Activated naive CD8-positive, alpha-beta T cell treated with anti-CD3 and anti-CD28 coated beads for 36 hours (primary cell): ENCODE results near the gene SLC16A10. TPM values are rescaled to one million over a fixed set of nuclear protein-coding genes. Genes with fewer than 3 reads are reported as not detected.

Source experiments
- DNase-seq: peaks from one replicate; pipeline ENCODE4 v3.0.0; 2021
- H3K27ac Mint-ChIP-seq: one replicate; pipeline ENCODE4 v1.8.0; 2022; ENCODE audit warnings: mild to moderate bottlenecking, moderate library complexity, mixed read lengths
- H3K27me3 Mint-ChIP-seq: one replicate; pipeline ENCODE4 v1.8.0; 2022; ENCODE audit warnings: mild to moderate bottlenecking, mixed read lengths
- H3K36me3 Mint-ChIP-seq: one replicate; pipeline ENCODE4 v1.8.0; 2021; ENCODE audit warnings: mild to moderate bottlenecking, mixed read lengths
- H3K4me1 Mint-ChIP-seq: one replicate; pipeline ENCODE4 v1.8.0; 2021; ENCODE audit warnings: mixed read lengths
- H3K4me3 Mint-ChIP-seq: one replicate; pipeline ENCODE4 v1.8.0; 2022; ENCODE audit warnings: mild to moderate bottlenecking, moderate library complexity, mixed read lengths
- H3K9me3 Mint-ChIP-seq: one replicate; pipeline ENCODE4 v1.8.0; 2022; ENCODE audit warnings: mixed read lengths
- total RNA-seq, 2 experiments: library from RNA; stranded (reverse); gene quantifications; one replicate each; pipeline ENCODE4 v1.2.3, GENCODE V29; 2021

SLC16A10 gene
- total RNA-seq, 2 experiments from 2014 or later = 12.0 to 13.4 TPM

DNA sequence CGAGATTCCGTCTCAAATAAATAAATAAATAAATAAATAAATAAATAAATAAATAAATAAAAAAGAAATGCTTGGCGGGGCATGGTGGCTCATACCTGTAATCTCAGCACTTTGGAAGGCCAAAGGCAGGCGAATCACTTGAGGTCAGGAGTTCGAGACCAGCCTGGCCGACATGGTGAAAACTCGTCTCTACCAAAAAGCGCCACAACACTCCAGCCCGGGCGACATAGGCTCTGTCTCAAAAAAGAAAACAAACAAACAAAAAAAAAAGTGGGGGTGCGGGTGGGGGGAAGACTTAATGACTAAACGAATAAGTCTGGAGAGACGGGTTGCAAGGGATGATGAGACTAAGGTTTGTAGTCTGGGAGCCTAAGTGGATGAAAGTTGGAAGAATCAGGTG, 170.7 kb downstream of the SLC16A10 start:
- DNase-seq = no peak
- H3K4me3 Mint-ChIP-seq = no peak overlapping the region

GRCh38 chr6:111258615-111259088, 171.3 kb downstream of the SLC16A10 start:
- H3K9me3 Mint-ChIP-seq = no peaks in the 10 kb centered on the region
- no peaks in the 10 kb centered on the region for H3K27me3 Mint-ChIP-seq
- peak overlapping the region; percentile 70 for H3K27ac Mint-ChIP-seq
- DNase-seq = no peak
- H3K36me3 Mint-ChIP-seq = peaks cover 6% of the 10 kb centered on the region
- peaks cover 30% of the 10 kb centered on the region for H3K4me1 Mint-ChIP-seq
- peak overlapping the region; percentile 82 for H3K4me3 Mint-ChIP-seq

More for the DNA sequence above, 170.7 kb downstream of the SLC16A10 start:
- H3K9me3 Mint-ChIP-seq = no peaks in the 10 kb centered on the region
- no peak overlapping the region for H3K27ac Mint-ChIP-seq
- H3K27me3 Mint-ChIP-seq = no peaks in the 10 kb centered on the region
- H3K4me1 Mint-ChIP-seq = peaks cover 29% of the 10 kb centered on the region
- peaks cover 5% of the 10 kb centered on the region for H3K36me3 Mint-ChIP-seq

DNA sequence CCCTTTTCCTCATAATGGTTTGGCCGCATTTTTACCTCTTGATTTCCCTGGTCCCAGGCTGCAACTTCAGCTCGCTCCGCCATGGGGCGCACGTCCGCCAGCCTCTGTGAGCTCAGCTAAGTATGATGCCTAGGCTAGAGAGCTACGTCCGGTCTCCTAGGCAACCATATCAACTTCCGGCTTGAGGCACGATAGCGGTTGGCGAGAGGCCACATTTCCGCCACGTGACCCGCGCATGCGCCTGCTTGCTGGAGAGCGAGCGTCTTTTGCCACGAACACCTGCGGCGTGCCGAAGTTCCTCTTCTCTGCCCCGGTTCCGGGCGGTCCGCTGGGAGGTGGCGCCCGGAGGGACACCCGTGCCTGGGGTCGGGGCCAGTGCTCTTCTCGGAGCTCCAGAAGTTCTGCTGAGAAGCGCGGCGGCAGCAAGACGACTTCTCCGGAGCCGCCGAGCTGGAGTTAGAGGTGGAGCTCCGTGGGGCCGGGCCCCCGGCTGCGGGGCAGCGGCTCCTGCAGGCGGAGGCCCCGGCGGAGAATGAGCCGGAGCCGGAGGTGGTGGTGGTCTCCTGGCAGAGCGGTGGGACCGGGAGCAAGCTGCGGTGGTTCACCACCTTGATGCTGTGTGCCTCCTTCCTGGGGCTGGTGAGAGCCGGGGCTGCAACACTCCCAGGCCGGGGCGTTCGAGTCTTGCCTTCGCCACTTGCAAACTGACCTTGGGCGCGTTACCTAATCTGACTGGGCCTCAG, 172.0 kb downstream of the SLC16A10 start:
- Mint-ChIP-seq H3K36me3 (peaks cover 12% of the 10 kb centered on the region), H3K4me1 (peaks cover 35% of the 10 kb centered on the region), H3K4me3 (peak overlapping the region; percentile 82), H3K27me3 (no peaks in the 10 kb centered on the region), H3K9me3 (no peaks in the 10 kb centered on the region), H3K27ac (peak overlapping the region; percentile 70)
- peak; percentile 97 for DNase-seq

GRCh38 chr6:111260570-111261298, 173.4 kb downstream of the SLC16A10 start:
- Mint-ChIP-seq H3K27me3 (no peaks in the 10 kb centered on the region), H3K4me1 (peaks cover 35% of the 10 kb centered on the region), H3K4me3 (peak overlapping the region; percentile 82), H3K36me3 (peaks cover 15% of the 10 kb centered on the region), H3K9me3 (no peaks in the 10 kb centered on the region), H3K27ac (peak overlapping the region; percentile 70)
- DNase-seq = no peak

- H3K4me1 Mint-ChIP-seq = peaks cover 43% of the 10 kb centered on the region
- peak; percentile 7 for DNase-seq
Observed at GRCh38 chr6:111263837-111264236, 176.5 kb downstream of the SLC16A10 start.

DNA sequence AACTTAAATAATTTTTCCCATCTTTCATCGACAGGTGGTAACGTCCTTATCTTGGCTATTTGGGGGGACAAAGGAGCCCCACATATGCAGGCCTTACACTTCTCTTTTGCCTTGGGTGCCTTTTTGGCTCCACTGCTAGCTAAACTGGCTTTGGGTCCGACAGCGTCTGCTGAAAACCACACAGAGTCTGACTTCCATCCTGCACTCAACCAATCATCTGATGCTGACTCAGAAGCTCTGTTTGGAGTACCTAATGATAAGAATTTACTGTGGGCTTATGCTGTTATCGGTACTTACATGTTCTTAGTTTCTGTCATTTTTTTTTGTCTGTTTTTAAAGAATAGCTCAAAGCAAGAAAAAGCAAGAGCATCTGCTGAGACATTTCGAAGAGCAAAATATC, 178.5 kb downstream of the SLC16A10 start:
- Mint-ChIP-seq H3K27me3 (no peaks in the 10 kb centered on the region), H3K36me3 (peaks cover 60% of the 10 kb centered on the region), H3K4me3 (no peak overlapping the region), H3K9me3 (peaks cover 1% of the 10 kb centered on the region), H3K27ac (no peak overlapping the region), H3K4me1 (peaks cover 34% of the 10 kb centered on the region)
- no peak for DNase-seq

More at GRCh38 chr6:111263837-111264236, 176.5 kb downstream of the SLC16A10 start:
- H3K36me3 Mint-ChIP-seq = peaks cover 42% of the 10 kb centered on the region
- no peak overlapping the region for H3K27ac Mint-ChIP-seq
- H3K9me3 Mint-ChIP-seq = no peaks in the 10 kb centered on the region
- no peaks in the 10 kb centered on the region for H3K27me3 Mint-ChIP-seq
- no peak overlapping the region for H3K4me3 Mint-ChIP-seq

DNA sequence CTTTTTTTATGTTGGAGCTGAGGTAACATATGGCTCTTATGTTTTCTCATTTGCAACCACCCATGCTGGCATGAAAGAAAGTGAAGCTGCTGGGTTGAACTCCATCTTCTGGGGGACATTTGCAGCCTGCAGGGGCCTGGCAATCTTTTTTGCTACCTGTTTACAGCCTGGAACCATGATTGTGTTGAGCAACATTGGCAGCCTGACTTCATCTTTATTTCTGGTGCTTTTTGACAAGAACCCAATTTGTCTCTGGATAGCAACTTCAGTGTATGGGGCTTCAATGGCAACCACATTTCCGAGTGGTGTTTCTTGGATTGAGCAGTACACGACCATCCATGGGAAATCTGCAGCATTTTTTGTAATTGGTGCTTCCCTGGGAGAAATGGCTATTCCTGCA, 179.0 kb downstream of the SLC16A10 start:
- H3K27me3 Mint-ChIP-seq = no peaks in the 10 kb centered on the region
- no peak for DNase-seq
- no peak overlapping the region for H3K27ac Mint-ChIP-seq
- peaks cover 29% of the 10 kb centered on the region for H3K4me1 Mint-ChIP-seq
- H3K36me3 Mint-ChIP-seq = peaks cover 58% of the 10 kb centered on the region
- no peak overlapping the region for H3K4me3 Mint-ChIP-seq
- peaks cover 1% of the 10 kb centered on the region for H3K9me3 Mint-ChIP-seq

DNA sequence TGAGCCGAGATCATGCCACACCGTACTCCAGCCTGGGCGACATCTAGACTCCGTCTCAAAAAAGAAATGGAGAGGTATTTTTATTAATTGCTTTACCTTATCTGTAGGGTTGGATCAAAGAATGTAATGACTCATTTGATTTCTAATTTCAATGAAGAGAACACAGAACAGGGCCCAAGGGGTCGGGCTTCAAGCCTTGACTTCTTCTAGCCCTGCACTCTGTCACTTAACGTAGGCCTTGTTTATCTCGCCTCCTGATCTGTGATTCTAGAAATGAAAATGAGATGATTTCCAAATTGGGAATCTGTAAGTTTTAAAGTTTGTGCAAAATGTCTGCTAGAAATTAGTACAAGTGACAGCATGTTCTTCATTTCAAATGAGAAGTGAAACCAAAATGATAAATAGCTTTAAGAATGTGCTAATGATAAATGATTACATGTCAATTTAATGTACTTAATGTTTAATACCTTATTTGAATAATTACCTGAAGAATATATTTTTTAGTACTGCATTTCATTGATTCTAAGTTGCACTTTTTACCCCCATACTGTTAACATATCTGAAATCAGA, 180.5 kb downstream of the SLC16A10 start:
- H3K4me3 Mint-ChIP-seq = no peak overlapping the region
- no peak overlapping the region for H3K27ac Mint-ChIP-seq
- no peak for DNase-seq
- H3K4me1 Mint-ChIP-seq = peaks cover 21% of the 10 kb centered on the region
- H3K9me3 Mint-ChIP-seq = peaks cover 3% of the 10 kb centered on the region
- H3K36me3 Mint-ChIP-seq = peaks cover 64% of the 10 kb centered on the region
- H3K27me3 Mint-ChIP-seq = no peaks in the 10 kb centered on the region

- Mint-ChIP-seq H3K4me1 (peaks cover 19% of the 10 kb centered on the region), H3K27me3 (no peaks in the 10 kb centered on the region), H3K4me3 (no peak overlapping the region), H3K9me3 (peaks cover 13% of the 10 kb centered on the region), H3K36me3 (peaks cover 71% of the 10 kb centered on the region), H3K27ac (no peak overlapping the region)
- no peak for DNase-seq
Observed at GRCh38 chr6:111269401-111269970, 182.2 kb downstream of the SLC16A10 start.

- no peaks in the 10 kb centered on the region for H3K27me3 Mint-ChIP-seq
- DNase-seq = no peak
- H3K36me3 Mint-ChIP-seq = peaks cover 78% of the 10 kb centered on the region
- H3K4me1 Mint-ChIP-seq = peaks cover 20% of the 10 kb centered on the region
- no peak overlapping the region for H3K27ac Mint-ChIP-seq
- H3K9me3 Mint-ChIP-seq = peaks cover 18% of the 10 kb centered on the region
- no peak overlapping the region for H3K4me3 Mint-ChIP-seq
Observed at GRCh38 chr6:111270121-111270520, 182.8 kb downstream of the SLC16A10 start.

DNA sequence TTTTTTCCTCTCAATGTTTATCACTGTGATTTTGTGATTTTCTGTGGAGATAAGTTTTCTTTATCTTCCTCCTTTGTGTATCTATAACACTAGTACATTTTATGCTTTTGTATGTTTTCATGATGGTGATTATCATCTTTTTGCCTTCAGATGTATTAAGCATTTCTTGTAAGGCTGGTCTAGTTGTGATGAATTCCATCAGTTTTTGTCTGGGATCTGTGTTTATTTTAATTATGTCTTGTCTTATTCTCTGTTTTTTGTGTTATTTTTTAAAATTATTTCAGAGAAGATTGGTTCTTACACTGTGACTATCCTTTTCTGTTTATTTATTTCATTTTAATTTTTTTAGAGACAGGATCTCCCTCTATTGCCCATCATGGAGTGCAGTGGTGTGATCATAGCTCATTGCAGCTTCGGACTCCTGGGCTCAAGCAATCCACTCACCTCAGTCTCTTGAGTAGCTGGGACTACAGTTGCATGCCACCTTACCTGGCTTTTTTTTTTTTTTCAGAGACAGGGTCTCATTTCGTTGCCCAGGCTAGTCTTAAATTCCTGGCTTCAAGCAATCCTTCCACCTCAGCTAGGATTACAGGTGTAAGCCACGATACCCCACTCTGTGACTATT, 187.4 kb downstream of the SLC16A10 start:
- Mint-ChIP-seq H3K27ac (no peak overlapping the region), H3K4me3 (no peak overlapping the region), H3K36me3 (peaks cover 82% of the 10 kb centered on the region)

GRCh38 chr6:111276335-111276734, 189.0 kb downstream of the SLC16A10 start:
- DNase-seq = no peak
- Mint-ChIP-seq H3K4me1 (peaks cover 5% of the 10 kb centered on the region), H3K4me3 (no peak overlapping the region), H3K27ac (no peak overlapping the region), H3K27me3 (no peaks in the 10 kb centered on the region), H3K36me3 (peaks cover 80% of the 10 kb centered on the region), H3K9me3 (peaks cover 25% of the 10 kb centered on the region)

More for the DNA sequence above, 187.4 kb downstream of the SLC16A10 start:
- DNase-seq = no peak
- Mint-ChIP-seq H3K9me3 (peaks cover 26% of the 10 kb centered on the region), H3K27me3 (no peaks in the 10 kb centered on the region), H3K4me1 (peaks cover 5% of the 10 kb centered on the region)

GRCh38 chr6:111276736-111277135, 189.4 kb downstream of the SLC16A10 start:
- H3K4me3 Mint-ChIP-seq = no peak overlapping the region
- DNase-seq = no peak
- H3K27me3 Mint-ChIP-seq = no peaks in the 10 kb centered on the region
- peaks cover 6% of the 10 kb centered on the region for H3K4me1 Mint-ChIP-seq
- H3K36me3 Mint-ChIP-seq = peaks cover 81% of the 10 kb centered on the region
- no peak overlapping the region for H3K27ac Mint-ChIP-seq
- peaks cover 25% of the 10 kb centered on the region for H3K9me3 Mint-ChIP-seq

DNA sequence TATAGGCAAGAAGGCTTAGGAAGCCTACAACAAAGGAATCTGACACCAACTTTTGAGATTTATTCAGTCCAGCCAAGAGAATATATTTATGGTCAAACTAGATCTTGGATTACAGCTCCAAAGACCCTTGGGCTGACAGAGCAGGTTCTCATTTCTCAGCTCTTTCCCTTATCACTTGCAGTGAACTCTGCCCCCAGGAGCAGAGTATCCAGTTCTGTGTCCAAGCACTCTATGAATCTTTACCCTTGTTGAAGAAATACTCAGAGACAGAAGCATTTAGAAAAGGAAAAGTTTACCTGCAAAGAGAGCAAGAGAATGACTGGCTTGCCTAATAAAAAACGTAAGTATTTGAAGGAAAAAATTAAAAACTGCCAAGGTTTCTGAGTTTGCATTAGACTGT, 190.5 kb downstream of the SLC16A10 start:
- H3K4me3 Mint-ChIP-seq = no peak overlapping the region
- no peaks in the 10 kb centered on the region for H3K27me3 Mint-ChIP-seq
- DNase-seq = no peak
- peaks cover 23% of the 10 kb centered on the region for H3K9me3 Mint-ChIP-seq
- H3K27ac Mint-ChIP-seq = no peak overlapping the region
- H3K36me3 Mint-ChIP-seq = peaks cover 84% of the 10 kb centered on the region
- peaks cover 11% of the 10 kb centered on the region for H3K4me1 Mint-ChIP-seq
